Right atrium auricular region (tissue), 2 donors: ENCODE measurements around the gene PEX14. TPM values are rescaled to one million over a fixed set of nuclear protein-coding genes. Genes with fewer than 3 reads are reported as not detected.

ENCODE experiments used
- DNase-seq: peaks from one replicate; pipeline ENCODE4 v3.0.0-alpha.2; 2019; ENCODE audit warnings: low spot score
- H3K27ac ChIP-seq, 2 donors: fragments of 200-600 bp; sonication (generic); 1 replicate in 1 of 2; 2 replicates in 1 of 2; pipeline ENCODE4 v1.5.1; 2016 to 2019
- H3K27me3 ChIP-seq, 2 donors: fragments of 200-600 bp; sonication (generic); one replicate each; pipeline versions ENCODE4 v1.5.1 to v1.6.0; 2017 to 2019
- H3K36me3 ChIP-seq: fragments of 200-600 bp; sonication (generic); one replicate; pipeline ENCODE4 v1.5.1; 2016
- H3K4me1 ChIP-seq, 2 donors: fragments of 200-600 bp; sonication (generic); one replicate each; pipeline versions ENCODE4 v1.5.1 to v1.6.0; 2017 to 2019
- H3K4me3 ChIP-seq, 2 donors: fragments of 200-600 bp; sonication (generic); 1 replicate in 1 of 2; 2 replicates in 1 of 2; pipeline ENCODE4 v1.5.1; 2017 to 2019; ENCODE audit warnings: mild to moderate bottlenecking in 1 of 2, moderate library complexity in 1 of 2
- H3K9me3 ChIP-seq, 2 donors: fragments of 200-600 bp; sonication (generic); one replicate each; pipeline ENCODE4 v1.5.1; 2019
- CTCF ChIP-seq, 2 donors: fragments of 200-600 bp; sonication (generic); IDR thresholded peaks; one replicate each; pipeline ENCODE4 v1.5.1; 2019; ENCODE audit warnings: antibody characterized with exemption in 2 of 2
- total RNA-seq, 2 donors: library from RNA; depleted of rRNA; stranded (reverse); fragments of >200 nt; gene quantifications; one replicate each; pipeline ENCODE4 v1.1.0, GENCODE V29; 2016

The PEX14 gene
- total RNA-seq, 2 donors from 2014 or later: 13.7 to 14.5 TPM

DNA sequence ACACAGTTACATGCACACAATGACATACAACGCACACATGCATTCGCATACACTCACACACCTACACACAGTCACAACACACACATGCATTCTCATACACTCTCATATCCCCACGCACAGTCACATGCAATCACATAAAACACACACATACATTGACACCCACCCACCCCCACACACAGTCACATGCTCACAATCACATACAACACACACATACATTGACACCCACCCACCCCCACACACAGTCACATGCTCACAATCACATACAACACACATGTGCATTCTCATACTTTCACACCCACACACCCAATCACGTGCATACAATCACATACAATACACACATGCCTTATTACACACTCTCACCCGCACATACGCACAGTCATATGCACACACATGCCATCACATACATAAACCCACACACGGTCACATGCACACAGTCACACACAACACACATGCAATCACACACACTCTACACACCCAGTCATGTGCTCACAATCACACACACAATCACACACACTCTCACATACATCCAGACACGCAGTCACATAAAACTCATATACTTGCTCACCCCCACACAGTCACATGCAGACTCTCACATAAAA, 187.4 kb downstream of the PEX14 start:
- no peak overlapping the region for H3K27ac ChIP-seq
- TF ChIP-seq CTCF (IDR thresholded peaks at IDR 0.05): no peak
- no peak for DNase-seq
- peaks cover 37% of the 10 kb centered on the region for H3K36me3 ChIP-seq
- no peak overlapping the region for H3K4me3 ChIP-seq
- no peaks in the 10 kb centered on the region for H3K9me3 ChIP-seq
- H3K27me3 ChIP-seq: no peaks in the 10 kb centered on the region
- H3K4me1 ChIP-seq: peaks cover 0 to 45% of the 10 kb centered on the region in 2 donors

GRCh38 chr1:10662824-10663677, 188.3 kb downstream of the PEX14 start:
- H3K27me3 ChIP-seq: no peaks in the 10 kb centered on the region
- peak overlapping the region in 1 of 2 donors; percentile 9 for H3K4me3 ChIP-seq
- H3K4me1 ChIP-seq: peaks cover 0 to 54% of the 10 kb centered on the region in 2 donors
- no peak for TF ChIP-seq CTCF (IDR thresholded peaks at IDR 0.05)
- no peak for DNase-seq
- H3K27ac ChIP-seq: peak overlapping the region; percentile 90 to 93
- H3K9me3 ChIP-seq: no peaks in the 10 kb centered on the region
- H3K36me3 ChIP-seq: peaks cover 35% of the 10 kb centered on the region

DNA sequence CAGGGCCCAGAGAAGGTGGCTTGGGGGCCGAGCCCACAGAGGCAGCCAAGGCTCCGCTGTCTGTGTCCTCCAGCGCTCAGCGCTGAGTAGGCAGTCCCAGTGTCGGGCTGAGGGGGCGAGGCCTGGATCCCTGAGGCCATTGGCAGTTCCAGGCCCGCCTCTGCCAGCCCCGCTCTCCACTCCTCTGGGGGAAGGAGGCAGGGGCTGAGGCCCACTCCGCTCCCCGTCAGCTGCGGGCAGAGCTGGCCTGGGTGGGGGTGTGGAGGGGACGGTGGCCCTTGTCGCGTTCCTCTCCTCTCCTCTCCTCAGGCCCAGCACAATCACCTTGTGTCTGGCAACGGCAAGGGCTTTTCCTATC, 188.9 kb downstream of the PEX14 start:
- Histone ChIP-seq H3K27ac (peak overlapping the region; percentile 90 to 93), H3K27me3 (no peaks in the 10 kb centered on the region), H3K4me3 (peak overlapping the region in 1 of 2 donors; percentile 9), H3K9me3 (no peaks in the 10 kb centered on the region), H3K4me1 (peaks cover 0 to 60% of the 10 kb centered on the region in 2 donors), H3K36me3 (peaks cover 29% of the 10 kb centered on the region)
- no peak for TF ChIP-seq CTCF (IDR thresholded peaks at IDR 0.05)
- DNase-seq: peak; percentile 75

DNA sequence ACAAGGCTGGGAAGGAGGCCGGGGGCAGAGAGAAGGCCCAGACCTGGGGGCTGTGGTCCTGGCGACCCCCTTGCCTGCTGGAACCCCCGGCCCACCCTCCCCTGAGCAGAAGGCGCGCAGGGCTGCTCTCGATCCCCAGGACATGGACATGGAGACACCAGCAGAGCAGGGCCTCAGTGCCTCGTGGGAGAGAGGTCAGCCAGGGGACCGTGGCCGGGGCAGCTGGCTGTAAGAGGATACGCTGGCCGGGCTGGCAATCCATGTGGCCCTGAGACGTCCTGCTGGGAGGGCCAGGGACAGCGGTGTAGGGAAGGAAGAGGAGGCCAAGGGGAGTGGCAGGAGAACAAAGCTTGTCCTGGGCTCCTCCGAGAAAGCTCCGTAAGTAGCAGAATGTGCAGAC, 189.5 kb downstream of the PEX14 start:
- peaks cover 0 to 66% of the 10 kb centered on the region in 2 donors for H3K4me1 ChIP-seq
- TF ChIP-seq CTCF (IDR thresholded peaks at IDR 0.05): no peak
- H3K36me3 ChIP-seq: peaks cover 23% of the 10 kb centered on the region
- H3K9me3 ChIP-seq: no peaks in the 10 kb centered on the region
- peak overlapping the region; percentile 90 to 93 for H3K27ac ChIP-seq
- H3K4me3 ChIP-seq: no peak overlapping the region
- no peaks in the 10 kb centered on the region for H3K27me3 ChIP-seq
- no peak for DNase-seq

DNA sequence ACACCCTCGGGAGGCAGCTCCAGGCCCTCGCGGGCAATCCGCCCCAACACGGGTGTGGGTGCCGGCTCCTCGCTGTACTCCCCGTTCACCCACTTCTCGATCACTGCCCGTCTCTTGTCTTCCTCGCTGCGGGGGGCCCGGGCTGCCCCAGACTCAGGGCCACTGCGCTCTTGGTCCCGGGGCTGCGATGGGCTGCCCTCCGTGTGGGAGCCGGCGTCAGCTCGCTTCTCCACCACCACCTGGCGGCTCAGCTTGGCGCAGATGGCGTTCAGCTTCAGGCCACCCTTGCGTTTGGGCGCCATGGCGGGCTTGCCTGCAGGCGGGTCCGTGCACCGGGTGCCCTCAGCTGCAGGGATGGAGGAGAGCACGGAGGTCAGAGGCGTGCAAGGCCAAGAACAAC, 190.5 kb downstream of the PEX14 start:
- no peak overlapping the region for H3K4me3 ChIP-seq
- peak overlapping the region; percentile 90 to 93 for H3K27ac ChIP-seq
- no peak for DNase-seq
- peaks cover 16% of the 10 kb centered on the region for H3K36me3 ChIP-seq
- H3K27me3 ChIP-seq: no peaks in the 10 kb centered on the region
- no peaks in the 10 kb centered on the region for H3K9me3 ChIP-seq
- H3K4me1 ChIP-seq: peaks cover 0 to 76% of the 10 kb centered on the region in 2 donors
- no peak for TF ChIP-seq CTCF (IDR thresholded peaks at IDR 0.05)
